HFF-Myc (cell line): ENCODE results near the gene NARS2.

Source experiments
- DNase-seq: peaks from one replicate; pipeline ENCODE4 v3.0.0-alpha.2; 2011; ENCODE audit warnings: low read depth; ENCODE audit errors: extremely low read depth
- H3K4me3 ChIP-seq: replicated peaks from 2 replicates; pipeline ENCODE4 v1.5.1; 2011; ENCODE audit warnings: low read depth, mild to moderate bottlenecking, control low read depth, low read length
- CTCF ChIP-seq: IDR thresholded peaks from 2 replicates; pipeline ENCODE4 v1.5.1; 2012; ENCODE audit warnings: mild to moderate bottlenecking, low read depth, low read length, control low read depth; ENCODE audit errors: missing control alignments

The NARS2 gene

GRCh38 chr11:78391424-78391823, 183.2 kb downstream of the NARS2 start:
- no peak for DNase-seq
- no peak for TF ChIP-seq CTCF
- H3K4me3 ChIP-seq: no peak overlapping the region

GRCh38 chr11:78390809-78391208, 183.9 kb downstream of the NARS2 start:
- DNase-seq: no peak
- H3K4me3 ChIP-seq: no peak overlapping the region
- TF ChIP-seq CTCF: no peak

GRCh38 chr11:78386215-78386941, 188.3 kb downstream of the NARS2 start:
- H3K4me3 ChIP-seq: no peak overlapping the region
- DNase-seq: no peak
- no peak for TF ChIP-seq CTCF
